NB4 (cell line): Measurements from ENCODE around the gene UCHL3.

Experiments
- CTCF ChIP-seq: IDR thresholded peaks from one replicate; pipeline ENCODE4 v1.5.1; 2012; ENCODE audit warnings: low read depth, low read length
- MAX ChIP-seq: IDR thresholded peaks from 2 replicates; pipeline ENCODE4 v1.6.1; 2011; ENCODE audit warnings: low read depth, low read length
- MYC ChIP-seq: IDR thresholded peaks from 2 replicates; pipeline ENCODE4 v1.6.1; 2011; ENCODE audit warnings: low read depth, low read length
- POLR2A ChIP-seq: IDR thresholded peaks from 2 replicates; pipeline ENCODE4 v1.6.1; 2011; ENCODE audit warnings: mild to moderate bottlenecking; ENCODE audit not compliant: insufficient read length; ENCODE audit errors: extremely low read depth

- TF ChIP-seq CTCF (no peak), MAX (no peak), MYC (no peak), POLR2A (no peak)
These were observed 29.9 kb downstream of the UCHL3 start for GRCh38 chr13:75579529-75579928.
